ENCODE data around the gene POFUT2. TPM values are rescaled to one million over a fixed set of nuclear protein-coding genes. Genes with fewer than 3 reads are reported as not detected.

The POFUT2 gene
- total RNA-seq, 4 donors from 2014 or later: 19.5 to 66.3 (median 35.1) TPM

DNA sequence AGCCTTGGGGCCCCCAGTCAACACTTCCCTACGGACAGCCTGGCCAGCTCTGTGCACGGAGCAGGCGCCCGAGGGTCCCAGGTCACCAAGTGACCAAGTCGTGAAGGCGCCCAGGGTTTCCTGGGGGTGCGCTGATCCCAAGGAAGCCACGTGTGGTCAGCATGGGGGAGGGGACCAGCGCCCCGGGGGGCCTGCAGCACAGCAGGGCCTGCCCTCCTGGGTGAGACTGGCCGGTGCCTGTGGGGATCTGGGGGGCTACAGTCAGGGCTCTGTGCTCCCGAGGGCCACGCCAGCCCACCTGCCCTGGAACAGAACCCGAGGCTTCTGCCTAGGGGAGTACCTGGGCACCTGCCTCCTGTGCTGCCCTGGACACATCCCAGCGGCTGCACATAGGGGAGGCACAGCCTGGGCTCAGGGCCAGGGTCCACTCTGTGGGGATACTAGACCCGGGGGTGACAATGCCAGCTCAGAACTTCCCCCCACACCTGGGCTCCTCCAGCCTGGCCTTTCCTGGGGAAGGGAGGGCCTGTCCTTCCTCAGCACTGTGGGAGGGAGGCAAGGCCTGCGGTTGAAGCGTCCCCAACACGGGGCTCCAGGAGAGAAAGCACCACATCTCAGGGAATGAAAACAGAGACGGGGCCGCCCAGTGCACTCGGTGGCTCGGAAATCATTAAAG is 6.2 kb upstream of the POFUT2 start:
- no peak for TF ChIP-seq EP300 (IDR thresholded peaks at IDR 0.05)
- TF ChIP-seq POLR2A (IDR thresholded peaks at IDR 0.05): no peak
- TF ChIP-seq, protein P1, sequence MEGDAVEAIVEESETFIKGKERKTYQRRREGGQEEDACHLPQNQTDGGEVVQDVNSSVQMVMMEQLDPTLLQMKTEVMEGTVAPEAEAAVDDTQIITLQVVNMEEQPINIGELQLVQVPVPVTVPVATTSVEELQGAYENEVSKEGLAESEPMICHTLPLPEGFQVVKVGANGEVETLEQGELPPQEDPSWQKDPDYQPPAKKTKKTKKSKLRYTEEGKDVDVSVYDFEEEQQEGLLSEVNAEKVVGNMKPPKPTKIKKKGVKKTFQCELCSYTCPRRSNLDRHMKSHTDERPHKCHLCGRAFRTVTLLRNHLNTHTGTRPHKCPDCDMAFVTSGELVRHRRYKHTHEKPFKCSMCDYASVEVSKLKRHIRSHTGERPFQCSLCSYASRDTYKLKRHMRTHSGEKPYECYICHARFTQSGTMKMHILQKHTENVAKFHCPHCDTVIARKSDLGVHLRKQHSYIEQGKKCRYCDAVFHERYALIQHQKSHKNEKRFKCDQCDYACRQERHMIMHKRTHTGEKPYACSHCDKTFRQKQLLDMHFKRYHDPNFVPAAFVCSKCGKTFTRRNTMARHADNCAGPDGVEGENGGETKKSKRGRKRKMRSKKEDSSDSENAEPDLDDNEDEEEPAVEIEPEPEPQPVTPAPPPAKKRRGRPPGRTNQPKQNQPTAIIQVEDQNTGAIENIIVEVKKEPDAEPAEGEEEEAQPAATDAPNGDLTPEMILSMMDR (IDR thresholded peaks at IDR 0.05): no peak
- peak in 1 of 2 donors; percentile 13 for DNase-seq (ENCODE audit: low spot score in 2 of 2)
- no peaks in the 10 kb centered on the region for H3K9me3 ChIP-seq
- no peaks in the 10 kb centered on the region for H3K36me3 ChIP-seq
- peak overlapping the region in 1 of 4 donors; percentile 8 for H3K4me3 ChIP-seq
- peaks cover 0 to 53% (median 37%) of the 10 kb centered on the region in 4 donors for H3K4me1 ChIP-seq
- H3K27me3 ChIP-seq: no peaks in the 10 kb centered on the region
- WGBS, 2 donors: 50 to 53% methylated on average over 12 to 20 of the region's 23 CpGs
- H3K27ac ChIP-seq: peak overlapping the region; percentile 80 to 93 (median 84)

DNA sequence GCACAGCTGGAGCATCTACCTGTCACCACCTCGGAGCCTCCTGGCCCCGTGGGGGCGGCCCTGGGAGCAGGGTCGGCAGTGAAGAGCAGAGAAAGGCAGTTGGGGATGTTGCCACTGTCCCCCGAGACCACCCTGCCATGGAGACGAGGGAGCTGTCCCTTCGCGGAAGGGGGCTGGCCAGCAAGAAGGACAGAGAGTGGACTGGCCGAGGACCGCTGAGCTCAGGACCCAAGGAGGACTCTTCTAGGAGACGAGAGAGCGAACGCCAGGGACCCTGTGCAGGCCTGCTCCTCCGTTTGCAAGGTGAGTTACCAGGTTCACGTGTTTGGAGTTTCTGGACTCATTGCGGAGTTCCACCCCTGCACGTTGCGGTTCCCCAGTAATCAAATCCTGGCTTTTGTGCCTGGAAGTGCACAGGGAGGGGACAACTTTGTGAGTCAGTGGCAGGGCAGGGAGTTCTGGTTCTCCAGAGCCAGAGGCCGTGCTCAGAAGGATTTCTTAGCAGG is 5.6 kb upstream of the POFUT2 start:
- TF ChIP-seq, protein P1 (IDR thresholded peaks at IDR 0.05): no peak
- TF ChIP-seq POLR2A (IDR thresholded peaks at IDR 0.05) (no peak), EP300 (IDR thresholded peaks at IDR 0.05) (no peak)
- peak in 1 of 2 donors; percentile 17 for DNase-seq (ENCODE audit: low spot score in 2 of 2)
- no peaks in the 10 kb centered on the region for H3K9me3 ChIP-seq
- no peak overlapping the region for H3K4me3 ChIP-seq
- H3K4me1 ChIP-seq: peaks cover 0 to 59% (median 43%) of the 10 kb centered on the region in 4 donors
- 73 to 80% methylated on average over 13 to 18 of the region's 19 CpGs for WGBS, 2 donors
- H3K27ac ChIP-seq: peak overlapping the region; percentile 80 to 93 (median 84)
- H3K36me3 ChIP-seq: no peaks in the 10 kb centered on the region
- H3K27me3 ChIP-seq: no peaks in the 10 kb centered on the region

DNA sequence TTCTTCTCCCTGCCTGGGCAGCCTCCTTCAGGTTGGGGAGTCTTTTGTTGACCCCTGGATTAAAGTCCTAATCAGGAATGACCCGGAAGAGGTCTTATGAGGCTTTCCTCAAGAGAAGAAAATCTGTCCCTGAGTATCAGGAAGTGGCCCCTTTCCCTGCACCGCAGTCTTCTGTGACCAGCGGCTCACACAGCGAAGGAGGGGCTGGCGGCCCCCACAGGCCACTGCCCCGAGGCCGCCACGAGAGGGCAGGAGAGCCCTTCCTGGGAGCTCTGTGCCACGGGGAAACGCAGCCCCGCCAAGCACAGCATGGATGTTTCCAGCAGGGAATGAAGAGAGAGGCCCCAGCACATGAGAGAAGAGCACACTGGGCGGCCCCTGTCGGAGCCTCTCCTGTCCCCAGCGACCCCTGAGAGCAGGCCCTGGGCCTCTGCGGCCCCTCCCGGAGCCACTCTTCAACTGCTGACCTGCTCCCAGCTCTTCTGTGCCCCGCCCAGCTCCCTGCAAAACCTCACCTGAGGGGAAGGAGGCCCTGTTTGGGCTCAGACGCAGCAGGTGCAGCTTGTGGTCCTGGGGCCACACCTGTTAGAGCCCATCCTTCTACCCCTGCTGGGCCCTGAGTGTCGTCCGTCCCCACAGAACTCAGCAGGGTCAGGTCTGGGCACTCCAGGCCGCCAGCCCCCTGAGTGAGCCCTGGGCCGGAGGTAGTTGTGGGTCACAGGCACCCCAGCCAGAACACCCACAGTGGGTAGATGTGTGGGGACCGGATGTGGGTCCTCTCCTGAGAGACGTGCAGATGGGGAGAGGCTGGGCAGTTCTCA is 4.9 kb upstream of the POFUT2 start:
- TF ChIP-seq POLR2A (IDR thresholded peaks at IDR 0.05) (peak in 1 of 2 donors; percentile 18), EP300 (IDR thresholded peaks at IDR 0.05) (peak in 1 of 2 donors; percentile 72)
- TF ChIP-seq, protein P1 (IDR thresholded peaks at IDR 0.05): peak; percentile 93 to 99 (median 98)
- 22 to 37% methylated on average over 13 to 19 of the region's 24 CpGs for WGBS, 2 donors

DNA sequence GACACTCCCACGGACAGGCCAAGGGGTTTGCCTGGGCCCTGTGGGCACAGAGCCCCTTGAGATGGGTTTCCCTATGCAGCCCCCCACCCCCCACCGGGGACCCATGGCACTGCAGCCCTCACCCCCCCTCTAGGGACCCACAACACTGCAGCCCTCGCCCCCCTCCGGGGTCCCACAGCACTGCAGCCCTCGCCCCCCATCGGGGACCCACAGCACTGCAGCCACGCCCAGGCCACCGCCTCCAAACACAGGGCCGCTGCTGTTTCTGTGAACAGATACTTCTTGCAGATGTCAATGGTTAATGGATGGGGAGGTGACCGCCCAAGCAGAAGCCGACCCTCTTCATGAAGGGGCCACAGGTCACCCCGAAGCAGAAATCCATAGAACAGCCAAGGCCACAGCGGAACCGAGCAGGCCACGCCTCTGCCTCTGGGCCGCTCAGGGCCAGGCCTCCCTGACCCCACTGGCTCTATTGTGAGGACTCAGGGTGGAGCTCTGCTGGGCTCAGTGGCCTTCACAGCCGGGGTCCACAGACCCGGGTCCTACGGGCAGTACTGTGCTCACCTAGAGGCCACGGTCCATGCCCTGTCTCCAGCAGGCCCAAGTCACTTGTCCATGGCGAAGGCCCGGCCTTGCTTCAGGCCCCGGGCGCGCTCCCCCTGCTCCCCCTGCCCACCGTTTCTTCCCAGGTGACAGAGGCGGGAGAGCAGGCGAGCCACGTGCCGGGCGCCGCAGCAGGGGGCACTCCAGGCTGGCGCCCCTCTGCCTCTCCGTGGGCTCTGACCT is 4.1 kb upstream of the POFUT2 start:
- Histone ChIP-seq H3K36me3 (no peaks in the 10 kb centered on the region), H3K9me3 (no peaks in the 10 kb centered on the region), H3K4me3 (no peak overlapping the region), H3K27me3 (no peaks in the 10 kb centered on the region), H3K27ac (peak overlapping the region; percentile 9 to 93 (median 84)), H3K4me1 (peaks cover 0 to 65% (median 46%) of the 10 kb centered on the region in 4 donors)
- 40 to 60% methylated on average over 7 to 27 of the region's 34 CpGs for WGBS, 2 donors
- TF ChIP-seq POLR2A (IDR thresholded peaks at IDR 0.05) (no peak), EP300 (IDR thresholded peaks at IDR 0.05) (no peak)
- TF ChIP-seq, protein P1 (IDR thresholded peaks at IDR 0.05): peak in 1 of 5 experiments; percentile 4
- DNase-seq (ENCODE audit: low spot score in 2 of 2): peak in 1 of 2 donors; percentile 14

More for the DNA sequence above, 4.9 kb upstream of the POFUT2 start:
- peak; percentile 74 to 80 for DNase-seq (ENCODE audit: low spot score in 2 of 2)
- H3K4me3 ChIP-seq: no peak overlapping the region
- H3K36me3 ChIP-seq: no peaks in the 10 kb centered on the region
- H3K27me3 ChIP-seq: no peaks in the 10 kb centered on the region
- H3K9me3 ChIP-seq: no peaks in the 10 kb centered on the region
- peaks cover 0 to 59% (median 44%) of the 10 kb centered on the region in 4 donors for H3K4me1 ChIP-seq
- peak overlapping the region; percentile 9 to 93 (median 84) for H3K27ac ChIP-seq
